MM.1S (cell line): ENCODE measurements around the gene CAMK2N1.

Experiments
- EZH2 ChIP-seq: fragments of 300-600 bp; sonication (generic); optimal IDR thresholded peaks from 2 replicates; pipeline ENCODE3; 2017; ENCODE audit warnings: low read depth, mild to moderate bottlenecking, antibody characterized with exemption, low read length, mixed read lengths
- EZH2phosphoT487 ChIP-seq: fragments of 300-600 bp; sonication (generic); IDR thresholded peaks from 2 replicates; pipeline ENCODE4 v1.6.1; 2018; ENCODE audit warnings: antibody characterized with exemption, low read length
- TF ChIP-seq, protein P1 (sequence below): fragments of 300-600 bp; sonication (generic); IDR thresholded peaks from 2 replicates; pipeline ENCODE4 v1.5.1; 2016; ENCODE audit warnings: antibody characterized with exemption, low read length, mixed read lengths

GRCh38 chr1:20476265-20477038 lies 9.6 kb downstream of the CAMK2N1 start:
- TF ChIP-seq EZH2 (peak; percentile 63), EZH2phosphoT487 (no peak)
- TF ChIP-seq, protein P1, sequence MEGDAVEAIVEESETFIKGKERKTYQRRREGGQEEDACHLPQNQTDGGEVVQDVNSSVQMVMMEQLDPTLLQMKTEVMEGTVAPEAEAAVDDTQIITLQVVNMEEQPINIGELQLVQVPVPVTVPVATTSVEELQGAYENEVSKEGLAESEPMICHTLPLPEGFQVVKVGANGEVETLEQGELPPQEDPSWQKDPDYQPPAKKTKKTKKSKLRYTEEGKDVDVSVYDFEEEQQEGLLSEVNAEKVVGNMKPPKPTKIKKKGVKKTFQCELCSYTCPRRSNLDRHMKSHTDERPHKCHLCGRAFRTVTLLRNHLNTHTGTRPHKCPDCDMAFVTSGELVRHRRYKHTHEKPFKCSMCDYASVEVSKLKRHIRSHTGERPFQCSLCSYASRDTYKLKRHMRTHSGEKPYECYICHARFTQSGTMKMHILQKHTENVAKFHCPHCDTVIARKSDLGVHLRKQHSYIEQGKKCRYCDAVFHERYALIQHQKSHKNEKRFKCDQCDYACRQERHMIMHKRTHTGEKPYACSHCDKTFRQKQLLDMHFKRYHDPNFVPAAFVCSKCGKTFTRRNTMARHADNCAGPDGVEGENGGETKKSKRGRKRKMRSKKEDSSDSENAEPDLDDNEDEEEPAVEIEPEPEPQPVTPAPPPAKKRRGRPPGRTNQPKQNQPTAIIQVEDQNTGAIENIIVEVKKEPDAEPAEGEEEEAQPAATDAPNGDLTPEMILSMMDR: no peak
